Epithelial cell of esophagus (primary cell): Measurements from ENCODE around the gene CDC20.
"Not testable (repeated sequence)": the region's sequence is repeated elsewhere in the genome, so short reads cannot be mapped to it uniquely, and the experiment has no call there.

ENCODE experiments used
- DNase-seq: peaks from one replicate; pipeline ENCODE4 v3.0.0; 2010; ENCODE audit warnings: low read depth
- H3K4me3 ChIP-seq: 2 replicates; pipeline ENCODE4 v1.5.1; 2011; ENCODE audit warnings: mild to moderate bottlenecking, low read length, control low read depth
- CTCF ChIP-seq: IDR thresholded peaks from 2 replicates; pipeline ENCODE4 v1.5.1; 2011; ENCODE audit warnings: low read depth, mild to moderate bottlenecking, low read length, control low read depth, inconsistent platforms; ENCODE audit not compliant: insufficient read depth; ENCODE audit errors: missing control alignments

CDC20 gene

GRCh38 chr1:43366179-43366578 lies 7.4 kb downstream of the CDC20 start:
- no peak for TF ChIP-seq CTCF
- H3K4me3 ChIP-seq: peak overlapping the region; percentile 75
- peak; percentile 82 for DNase-seq

- peak; percentile 51 for DNase-seq
- TF ChIP-seq CTCF: no peak
- H3K4me3 ChIP-seq: peak overlapping the region; percentile 75
Measured at GRCh38 chr1:43366601-43367025, 7.8 kb downstream of the CDC20 start.

- no peak for TF ChIP-seq CTCF
- peak overlapping the region; percentile 75 for H3K4me3 ChIP-seq
- peak; percentile 72 for DNase-seq
Measured at GRCh38 chr1:43367026-43367903, 8.5 kb downstream of the CDC20 start.

- TF ChIP-seq CTCF: peak; percentile 23
- peak within 1 kb of the TSS; percentile 75 for H3K4me3 ChIP-seq
- DNase-seq: peak; percentile 92
Measured at GRCh38 chr1:43367904-43368645, 9.3 kb downstream of the CDC20 start, which contains the start of gene ELOVL1. Gene ELOVL1, minus strand, starts transcription at chr1:43368011. Its CDS starts 2,402 bp downstream, at chr1:43365609.

GRCh38 chr1:43368646-43369020 lies 9.9 kb downstream of the CDC20 start:
- DNase-seq: no peak
- no peak for TF ChIP-seq CTCF
- peak overlapping the region; percentile 48 for H3K4me3 ChIP-seq

GRCh38 chr1:43369779-43370178 lies 11.0 kb downstream of the CDC20 start:
- not testable (repeated sequence) for DNase-seq, H3K4me3 ChIP-seq

GRCh38 chr1:43370564-43370963 lies 11.8 kb downstream of the CDC20 start:
- TF ChIP-seq CTCF: no peak
- no peak for DNase-seq
- no peak overlapping the region for H3K4me3 ChIP-seq
